GM21576 (cell line): ENCODE data around the gene CHPF2.

Source experiments
- ATAC-seq: cut with Tn5 transposase; IDR thresholded peaks from one replicate; pipeline ENCODE4 v1.9.1; 2021; ENCODE audit warnings: mild to moderate bottlenecking, moderate library complexity; ENCODE audit not compliant: unreplicated experiment

Gene CHPF2

GRCh38 chr7:151232091-151232916 lies at the start of gene CHPF2:
CHPF2 (plus strand) TSS chr7:151232483; CDS start chr7:151234012, 1,529 bp downstream.
- peak; percentile 95 for ATAC-seq

DNA sequence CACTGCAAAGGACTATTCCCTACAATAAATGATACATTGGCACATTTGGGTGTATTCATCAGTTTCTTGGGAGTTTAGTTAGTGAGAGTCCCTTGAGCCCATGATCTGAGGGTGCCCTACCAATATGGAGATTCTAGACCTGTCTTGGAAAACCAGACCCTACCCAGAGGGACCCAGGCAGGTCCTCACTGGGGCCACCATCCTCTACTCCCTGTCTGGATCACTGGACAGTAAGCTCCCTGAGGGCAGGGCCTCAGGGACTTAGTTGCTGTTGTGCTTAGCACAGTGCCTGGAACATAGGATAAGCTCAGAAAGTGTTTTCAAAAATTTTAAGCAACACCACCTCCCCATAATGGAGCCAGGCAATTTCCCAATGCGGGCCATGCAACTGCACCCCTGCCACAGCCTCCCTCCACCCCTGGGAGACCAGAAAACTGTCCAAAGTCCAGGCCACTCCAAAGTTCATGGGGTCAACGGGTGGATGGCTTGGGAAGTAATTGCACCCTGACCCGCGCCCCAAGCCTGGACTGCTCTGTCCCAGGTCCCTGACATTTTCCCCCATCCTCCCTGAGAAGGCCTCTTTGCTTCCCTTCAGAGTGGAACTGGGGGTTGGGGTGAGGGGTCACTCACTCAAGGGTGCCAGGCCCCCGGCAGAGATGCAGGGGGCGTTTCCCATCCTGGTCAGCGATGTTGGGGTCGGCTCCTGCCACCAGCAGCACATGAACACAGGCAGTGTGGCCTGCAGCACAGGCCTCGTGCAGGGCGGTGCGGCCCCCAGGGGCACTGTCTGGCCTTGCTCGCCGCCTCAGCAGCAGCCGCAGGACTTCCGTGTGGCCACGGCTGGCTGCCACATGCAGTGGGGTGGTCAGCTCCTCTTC lies 46.3 kb upstream of the CHPF2 start:
- no peak for ATAC-seq

GRCh38 chr7:151186640-151187408 lies 45.5 kb upstream of the CHPF2 start, which contains the start of gene ASB10:
ASB10 (minus strand) TSS chr7:151187250; CDS start chr7:151187130, 120 bp downstream.
- ATAC-seq: no peak

DNA sequence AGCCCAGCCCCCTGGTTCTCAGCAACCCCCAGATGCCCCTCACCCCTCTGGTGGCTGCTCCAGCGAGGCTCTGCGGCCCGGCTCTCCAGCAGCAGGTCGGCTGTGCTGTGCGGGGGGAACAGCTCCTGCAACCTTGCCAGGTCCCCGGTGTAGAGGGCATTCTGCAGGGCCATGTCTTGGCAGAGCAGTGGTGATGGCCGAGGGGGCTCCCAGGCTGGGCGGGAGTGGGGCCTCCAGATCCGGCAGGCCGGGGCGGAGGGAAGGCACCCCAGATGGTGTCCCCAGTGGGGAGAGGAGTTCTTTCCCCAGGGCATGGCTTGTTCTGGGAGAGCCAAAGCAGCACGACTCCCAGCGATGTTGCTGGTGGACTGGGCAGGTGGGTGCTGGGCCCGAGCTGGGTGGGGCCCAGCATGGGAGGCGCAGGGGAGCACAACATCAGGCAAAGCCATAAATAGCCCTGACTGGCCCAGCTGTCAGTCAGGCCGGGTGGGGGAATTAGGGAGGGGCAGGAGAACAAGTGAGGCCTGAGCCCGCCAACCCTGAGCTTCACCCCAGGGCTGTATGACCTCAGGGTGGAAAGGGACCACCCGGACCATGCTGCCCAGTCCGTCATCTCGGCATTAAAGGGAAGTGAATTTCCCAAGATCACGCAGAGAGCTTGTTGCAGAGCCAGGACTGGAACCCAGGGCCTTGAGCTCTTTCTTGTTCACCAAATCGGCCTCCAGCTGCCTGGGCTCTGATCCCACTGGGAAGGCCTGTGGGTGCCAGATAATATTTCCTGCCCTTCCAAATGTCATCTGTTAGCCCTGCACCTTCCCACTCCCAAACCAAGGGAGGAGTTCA lies 44.7 kb upstream of the CHPF2 start:
- no peak for ATAC-seq

GRCh38 chr7:151188252-151188542 lies 44.1 kb upstream of the CHPF2 start:
- ATAC-seq: no peak

DNA sequence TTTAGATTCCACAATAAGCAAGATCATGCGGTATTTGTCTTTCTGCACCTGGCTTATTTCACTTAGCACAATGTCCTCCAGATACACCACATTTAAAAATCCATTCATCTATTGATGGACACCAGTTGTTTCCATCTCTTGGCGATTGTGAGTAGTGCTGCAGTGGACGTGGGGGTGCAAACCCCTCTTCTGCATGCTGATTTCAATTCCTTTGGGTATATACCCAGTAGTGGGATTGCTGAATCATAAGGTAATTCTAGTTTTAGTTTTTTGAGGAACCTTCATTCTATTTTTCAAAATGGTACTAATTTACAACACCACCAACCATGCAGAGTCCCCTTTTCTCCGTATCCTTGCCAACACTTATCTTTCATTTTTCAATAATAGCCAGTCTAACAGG lies 43.2 kb upstream of the CHPF2 start:
- ATAC-seq: no peak

DNA sequence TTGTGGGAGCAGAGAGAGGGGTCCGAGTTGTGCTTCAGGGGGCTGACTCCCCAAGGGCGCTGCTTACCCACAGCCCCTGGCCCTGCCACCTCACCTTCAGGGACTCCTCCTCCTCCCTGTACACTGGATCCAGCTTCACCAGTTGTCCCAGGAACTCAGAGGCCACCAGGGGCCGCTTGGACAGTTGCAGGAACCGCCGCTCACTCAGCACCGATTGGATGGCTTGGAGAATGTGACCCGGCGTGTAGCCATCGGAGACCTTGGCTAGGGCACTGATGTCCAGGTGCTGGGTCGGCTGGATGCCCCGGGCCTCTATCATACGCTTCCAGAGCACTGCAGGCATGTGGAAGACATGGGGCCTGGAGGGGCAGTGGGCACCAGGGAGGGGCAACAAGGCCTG lies 40.7 kb upstream of the CHPF2 start:
- ATAC-seq: no peak

DNA sequence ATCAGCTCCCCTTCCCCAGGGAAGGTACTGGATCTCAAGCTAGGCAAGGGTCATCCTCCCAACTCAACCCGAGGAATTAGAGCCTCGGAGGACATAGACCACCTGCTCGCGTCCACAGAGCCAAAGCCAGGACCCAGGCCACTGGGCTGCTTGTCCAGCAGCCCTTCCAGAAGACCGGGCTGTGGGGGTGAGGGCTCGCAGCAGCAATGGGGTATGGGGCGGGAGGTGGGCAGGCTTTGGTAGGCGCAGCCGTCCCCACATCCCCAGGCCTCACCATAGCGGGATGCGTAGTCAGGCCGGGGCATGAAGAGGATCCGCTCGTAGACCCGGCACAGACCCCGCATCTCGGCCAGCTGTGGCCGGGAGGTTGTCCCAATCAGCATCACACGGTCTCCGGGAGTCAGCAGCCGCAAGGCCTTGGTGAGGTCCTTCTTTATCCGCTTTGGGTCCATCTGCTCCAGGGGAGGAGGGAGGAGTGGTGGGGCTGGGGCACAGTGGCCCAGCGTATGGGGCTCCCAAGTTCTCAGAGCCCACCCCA lies 40.2 kb upstream of the CHPF2 start:
- ATAC-seq: no peak

DNA sequence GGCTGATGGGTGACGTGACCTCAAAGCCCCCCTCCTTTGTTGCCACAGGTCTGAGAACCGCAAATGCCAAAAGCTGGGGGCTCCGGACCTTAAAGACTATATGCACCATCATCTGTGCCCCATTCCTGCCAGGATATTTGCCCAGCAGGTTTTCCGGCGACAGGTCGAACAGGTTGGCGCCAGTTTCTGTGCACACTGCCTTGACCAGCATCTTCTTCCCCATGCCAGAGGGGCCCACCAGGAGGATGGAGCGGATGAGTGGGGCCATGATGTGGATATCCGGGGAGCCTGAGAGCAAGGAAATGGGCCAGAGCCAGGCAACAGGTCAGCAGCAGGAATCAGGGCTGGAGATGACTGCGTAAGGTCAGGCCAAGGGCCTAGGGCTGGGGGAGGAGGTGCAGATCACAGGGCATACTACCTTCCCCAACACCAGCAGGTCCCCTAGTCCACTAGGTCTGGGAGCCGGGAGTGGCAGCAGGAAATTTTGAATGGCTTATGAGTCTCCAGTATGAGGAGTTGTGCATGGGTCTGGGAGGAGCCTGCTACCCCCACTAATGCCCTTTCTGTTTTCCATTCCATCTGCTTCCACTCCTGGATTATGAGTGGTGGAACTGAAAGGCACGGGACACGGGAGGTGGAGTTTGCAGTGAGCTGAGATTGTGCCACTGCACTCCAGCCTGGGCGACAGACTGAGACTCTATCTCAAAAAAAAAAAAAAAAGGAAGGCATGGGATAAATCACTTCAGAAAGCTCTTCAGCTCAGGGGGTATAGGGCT lies 38.9 kb upstream of the CHPF2 start:
- ATAC-seq: no peak

- no peak for ATAC-seq
Measured at GRCh38 chr7:151194188-151194587, 38.1 kb upstream of the CHPF2 start.

- no peak for ATAC-seq
Measured at GRCh38 chr7:151195616-151196450, 36.5 kb upstream of the CHPF2 start.

DNA sequence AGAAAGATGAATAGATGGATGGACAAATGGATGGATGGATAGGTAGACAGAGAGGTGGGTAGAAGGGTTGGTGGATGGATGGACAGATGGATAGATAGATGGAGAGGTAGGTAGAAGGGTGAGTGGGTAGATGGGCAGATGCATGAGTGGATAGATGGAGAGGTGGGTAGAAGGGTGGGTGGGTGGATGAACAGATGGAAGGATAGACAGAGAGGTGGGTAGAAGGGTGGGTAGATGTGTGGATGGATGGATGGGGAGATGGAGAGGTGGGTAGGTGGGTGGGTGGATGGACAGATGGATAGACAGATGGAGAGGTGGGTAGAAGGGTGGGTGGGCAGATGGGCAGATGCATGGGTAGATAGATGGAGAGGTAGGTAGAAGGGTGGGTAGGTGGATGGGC lies 34.4 kb upstream of the CHPF2 start:
- ATAC-seq: no peak

DNA sequence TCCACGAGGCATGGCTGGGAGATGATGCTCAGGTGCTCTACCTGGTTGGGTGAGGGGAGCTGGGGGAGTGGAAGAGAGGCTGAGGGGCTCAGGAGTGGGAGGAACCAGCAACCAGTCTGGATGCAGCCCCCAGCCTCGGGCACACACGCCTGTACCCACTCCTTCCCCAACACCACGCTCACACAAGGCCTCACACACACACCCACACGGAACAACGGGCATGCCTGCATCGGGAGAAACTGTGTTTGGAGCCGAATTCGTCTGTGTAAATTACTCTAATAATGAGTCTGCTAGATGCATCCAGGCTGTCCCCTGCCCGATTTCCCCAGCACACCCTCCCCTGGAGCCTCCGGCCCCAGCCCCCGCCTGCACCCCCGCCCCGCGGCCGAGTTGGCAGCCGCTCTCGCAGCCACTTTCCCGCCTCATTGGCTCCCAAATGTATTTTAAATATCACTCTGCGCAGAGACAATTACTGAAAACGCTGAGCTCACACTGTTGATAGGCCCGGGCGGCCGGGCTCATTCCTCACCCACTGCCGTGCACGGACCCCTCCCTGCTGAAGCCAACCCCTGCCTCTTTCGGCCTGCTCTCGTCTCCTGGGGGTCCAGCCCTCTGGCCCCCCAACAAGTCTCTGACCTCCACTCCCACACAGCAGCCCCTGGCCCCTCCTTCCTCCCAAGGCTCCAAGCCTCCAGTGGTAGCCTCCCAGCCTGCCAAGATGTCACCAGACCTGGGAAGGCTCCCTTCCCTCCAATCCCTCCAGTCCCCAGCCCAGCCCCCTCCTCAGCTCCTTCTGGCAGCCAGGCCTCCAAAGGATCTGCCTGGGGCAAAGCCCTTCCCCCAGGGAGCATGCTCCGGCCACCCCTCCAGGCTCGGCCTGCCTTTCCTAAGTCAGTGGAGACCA lies 33.1 kb upstream of the CHPF2 start:
- no peak for ATAC-seq

GRCh38 chr7:151201344-151201743 lies 30.9 kb upstream of the CHPF2 start:
- ATAC-seq: no peak

GRCh38 chr7:151201751-151202150 lies 30.5 kb upstream of the CHPF2 start:
- no peak for ATAC-seq

DNA sequence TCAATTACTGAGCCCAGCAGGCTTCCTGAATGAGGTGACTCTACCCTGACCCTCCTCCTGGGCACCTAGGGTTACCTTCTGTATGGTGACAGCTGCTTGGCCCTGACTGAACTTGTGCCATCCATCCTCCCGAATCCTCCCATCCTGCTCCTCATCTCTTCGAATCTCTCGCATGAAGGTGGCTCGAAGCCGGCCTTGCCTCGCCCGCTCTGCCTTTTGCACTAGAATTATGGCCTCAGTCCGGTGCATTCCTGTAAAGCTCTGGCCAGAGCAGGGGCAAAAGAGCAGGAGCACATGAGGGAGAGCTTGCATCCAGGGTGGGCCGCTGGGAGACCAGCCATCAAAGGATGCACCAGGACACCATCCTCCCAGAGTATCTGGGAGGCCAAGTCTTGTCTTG lies 29.4 kb upstream of the CHPF2 start:
- no peak for ATAC-seq

DNA sequence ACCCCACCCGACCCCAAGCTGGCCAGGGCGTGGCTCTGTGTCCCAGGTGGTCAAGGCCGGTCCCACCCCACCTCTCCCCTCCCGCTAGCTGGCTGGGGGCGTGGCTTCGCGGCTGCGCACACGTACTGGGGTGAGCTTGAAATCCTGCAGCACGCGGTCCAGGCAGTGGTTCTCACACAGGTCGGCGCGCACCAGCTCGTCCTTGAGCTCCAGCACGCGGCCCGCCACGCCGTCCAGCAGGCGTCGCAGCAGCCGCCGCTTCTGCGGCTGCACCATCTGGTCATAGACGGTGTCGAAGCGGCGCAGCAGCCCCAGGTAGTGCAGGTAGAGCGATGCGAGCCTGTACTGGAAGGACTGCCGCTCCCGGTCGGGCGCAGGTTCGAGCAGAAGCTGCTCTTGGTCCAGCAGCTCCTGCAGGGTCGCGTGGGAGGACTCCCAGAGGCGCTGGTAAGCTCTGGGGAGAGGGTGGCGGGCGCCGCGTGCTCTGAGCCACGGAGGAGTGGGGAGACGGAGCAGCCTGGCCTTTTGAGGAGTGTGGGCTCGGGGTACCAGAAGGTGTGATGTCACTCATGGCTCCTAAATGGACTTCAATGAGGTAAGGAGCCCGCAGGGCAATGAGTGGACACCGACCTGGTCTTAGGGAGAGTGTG lies 27.8 kb upstream of the CHPF2 start:
- no peak for ATAC-seq
